ENCODE data around the gene CCDC188. TPM values are rescaled to one million over a fixed set of nuclear protein-coding genes. Genes with fewer than 3 reads are reported as not detected.

The CCDC188 gene
- total and polyA plus RNA-seq, 9 of the 15 experiments (the other 6 are each of a cell fraction or from before 2014, with no cell fraction given) = not detected

- TF ChIP-seq POLR2H (tag; IDR thresholded peaks at IDR 0.05; ENCODE audit: low read depth) = no peak
- no peak for TF ChIP-seq MBD2 (IDR thresholded peaks at IDR 0.05; ENCODE audit: borderline replicate concordance, low read depth)
- TF ChIP-seq, protein P1, sequence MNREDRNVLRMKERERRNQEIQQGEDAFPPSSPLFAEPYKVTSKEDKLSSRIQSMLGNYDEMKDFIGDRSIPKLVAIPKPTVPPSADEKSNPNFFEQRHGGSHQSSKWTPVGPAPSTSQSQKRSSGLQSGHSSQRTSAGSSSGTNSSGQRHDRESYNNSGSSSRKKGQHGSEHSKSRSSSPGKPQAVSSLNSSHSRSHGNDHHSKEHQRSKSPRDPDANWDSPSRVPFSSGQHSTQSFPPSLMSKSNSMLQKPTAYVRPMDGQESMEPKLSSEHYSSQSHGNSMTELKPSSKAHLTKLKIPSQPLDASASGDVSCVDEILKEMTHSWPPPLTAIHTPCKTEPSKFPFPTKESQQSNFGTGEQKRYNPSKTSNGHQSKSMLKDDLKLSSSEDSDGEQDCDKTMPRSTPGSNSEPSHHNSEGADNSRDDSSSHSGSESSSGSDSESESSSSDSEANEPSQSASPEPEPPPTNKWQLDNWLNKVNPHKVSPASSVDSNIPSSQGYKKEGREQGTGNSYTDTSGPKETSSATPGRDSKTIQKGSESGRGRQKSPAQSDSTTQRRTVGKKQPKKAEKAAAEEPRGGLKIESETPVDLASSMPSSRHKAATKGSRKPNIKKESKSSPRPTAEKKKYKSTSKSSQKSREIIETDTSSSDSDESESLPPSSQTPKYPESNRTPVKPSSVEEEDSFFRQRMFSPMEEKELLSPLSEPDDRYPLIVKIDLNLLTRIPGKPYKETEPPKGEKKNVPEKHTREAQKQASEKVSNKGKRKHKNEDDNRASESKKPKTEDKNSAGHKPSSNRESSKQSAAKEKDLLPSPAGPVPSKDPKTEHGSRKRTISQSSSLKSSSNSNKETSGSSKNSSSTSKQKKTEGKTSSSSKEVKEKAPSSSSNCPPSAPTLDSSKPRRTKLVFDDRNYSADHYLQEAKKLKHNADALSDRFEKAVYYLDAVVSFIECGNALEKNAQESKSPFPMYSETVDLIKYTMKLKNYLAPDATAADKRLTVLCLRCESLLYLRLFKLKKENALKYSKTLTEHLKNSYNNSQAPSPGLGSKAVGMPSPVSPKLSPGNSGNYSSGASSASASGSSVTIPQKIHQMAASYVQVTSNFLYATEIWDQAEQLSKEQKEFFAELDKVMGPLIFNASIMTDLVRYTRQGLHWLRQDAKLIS (CRISPR knock-in tag; IDR thresholded peaks at IDR 0.05) = no peak
- TF ChIP-seq, protein P2, sequence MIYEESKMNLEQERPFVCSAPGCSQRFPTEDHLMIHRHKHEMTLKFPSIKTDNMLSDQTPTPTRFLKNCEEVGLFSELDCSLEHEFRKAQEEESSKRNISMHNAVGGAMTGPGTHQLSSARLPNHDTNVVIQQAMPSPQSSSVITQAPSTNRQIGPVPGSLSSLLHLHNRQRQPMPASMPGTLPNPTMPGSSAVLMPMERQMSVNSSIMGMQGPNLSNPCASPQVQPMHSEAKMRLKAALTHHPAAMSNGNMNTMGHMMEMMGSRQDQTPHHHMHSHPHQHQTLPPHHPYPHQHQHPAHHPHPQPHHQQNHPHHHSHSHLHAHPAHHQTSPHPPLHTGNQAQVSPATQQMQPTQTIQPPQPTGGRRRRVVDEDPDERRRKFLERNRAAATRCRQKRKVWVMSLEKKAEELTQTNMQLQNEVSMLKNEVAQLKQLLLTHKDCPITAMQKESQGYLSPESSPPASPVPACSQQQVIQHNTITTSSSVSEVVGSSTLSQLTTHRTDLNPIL (CRISPR knock-in tag; IDR thresholded peaks at IDR 0.05) = no peak
- no peak for TF ChIP-seq ZNF277 (CRISPR knock-in tag; IDR thresholded peaks at IDR 0.05; ENCODE audit: borderline replicate concordance)
- TF ChIP-seq ATF6 (CRISPR knock-in tag; IDR thresholded peaks at IDR 0.05) = no peak
- no peak for TF ChIP-seq TAF9B (IDR thresholded peaks at IDR 0.05; ENCODE audit: partially characterized antibody)
- no peak for TF ChIP-seq CBX8 (IDR thresholded peaks at IDR 0.05; ENCODE audit: borderline replicate concordance, extremely low read depth, low read depth, low read length, poor library complexity, severe bottlenecking)
- TF ChIP-seq ZNF778 (CRISPR knock-in tag; IDR thresholded peaks at IDR 0.05) = no peak
- TF ChIP-seq CHD4 (IDR thresholded peaks at IDR 0.05; ENCODE audit: insufficient read depth, insufficient replicate concordance, low read depth, low read length, poor library complexity, severe bottlenecking) = no peak
- TF ChIP-seq SREBF2 (CRISPR knock-in tag; IDR thresholded peaks at IDR 0.05) = no peak
- no peak for TF ChIP-seq SPI1 (IDR thresholded peaks at IDR 0.05; ENCODE audit: borderline replicate concordance, low read depth, low read length)
- TF ChIP-seq ZNF134 (CRISPR knock-in tag; conservative IDR thresholded peaks at IDR 0.05) = no peak
- no peak for TF ChIP-seq MYC (IDR thresholded peaks at IDR 0.05; ENCODE audit: low read depth, low read length)
- TF ChIP-seq MYC (CRISPR knock-in tag; IDR thresholded peaks at IDR 0.05; ENCODE audit: borderline replicate concordance, low read depth) = peak; percentile 12; the same call in 1 of the 2 replicates
- no peak for TF ChIP-seq PATZ1 (CRISPR knock-in tag; IDR thresholded peaks at IDR 0.05; ENCODE audit: borderline replicate concordance)
Observed at GRCh38 chr22:20132686-20133246, 18.1 kb downstream of the CCDC188 start (continued).
